Heart left ventricle (tissue), 13 donors: Measurements from ENCODE around the gene WLS.

Experiments
- CTCF ChIP-seq, 12 donors: fragments of 200-600 bp; sonication (generic) in 4 of 12; IDR thresholded peaks; one replicate each; pipeline versions ENCODE4 v1.5.0 to v1.8.0; 2018 to 2022; ENCODE audit warnings: antibody characterized with exemption in 12 of 12, mild to moderate bottlenecking in 5 of 12
- POLR2A ChIP-seq, 2 donors: fragments of 450-650 bp; IDR thresholded peaks; one replicate each; pipeline ENCODE4 v1.6.1; 2017; ENCODE audit warnings: antibody characterized with exemption in 2 of 2, mild to moderate bottlenecking in 2 of 2, moderate library complexity in 2 of 2
- donor health status: ischemic (EF 13 %, LVEDD 7.1; RV severe dilation, severe dysfunction).
- donor health status: DM: no; HTN: yes; CAD: no.
- donor health status: DM: no; HTN: no; CAD: no.
- donor health status: ischemic (EF 25% LVEDD 6.9; RV normal size, moderate dysfunction).
- donor health status: ischemic (EF 25% LVEDD 5.7; RV mildly dilated, moderate dysfunction).
- donor health status: ischemic (EF 35%, LVEDD 5.7; RV mildly dilated, moderate dysfunction).
- donor health status: nonischemic (EF 11% LVEDD 7.7; RV severe dilation, severe dysfunction).
- donor health status: DM: yes; HTN: yes; CAD: no.
- donor health status: PGD.
- donor health status: ischemic (EF 29% LVEDD 5.4; RV normal size, mild dysfunction).
- donor health status: nonischemic (EF 23%, LVEDD 6.1; RV moderate dilation, normal function).

- TF ChIP-seq CTCF (IDR thresholded peaks at IDR 0.05), result no peak
- no peak for TF ChIP-seq POLR2A (IDR thresholded peaks at IDR 0.05)
Observed at GRCh38 chr1:68136187-68136586, 96.1 kb downstream of the WLS start.
